DOHH2 (cell line): ENCODE results near the gene PRKCZ.

Experiments used
- H3F3A ChIP-seq: fragments of 200-600 bp; sonication (generic), shearing (Covaris generic); 2 replicates; pipeline ENCODE4 v1.6.0; 2016; ENCODE audit warnings: antibody characterized with exemption, mild to moderate bottlenecking; ENCODE audit not compliant: control insufficient read depth, insufficient read depth
- H3K27ac ChIP-seq: fragments of 200-600 bp; sonication (generic); 2 replicates; pipeline ENCODE4 v1.5.1; 2014; ENCODE audit warnings: low read depth, mild to moderate bottlenecking, low read length, moderate library complexity
- H3K27me3 ChIP-seq: fragments of 200-600 bp; sonication (generic); 2 replicates; pipeline ENCODE4 v1.6.1; 2014; ENCODE audit warnings: mild to moderate bottlenecking, low read length, mixed read lengths; ENCODE audit not compliant: control insufficient read depth
- H3K36me3 ChIP-seq: fragments of 200-600 bp; sonication (generic); 2 replicates; pipeline ENCODE4 v1.6.1; 2014; ENCODE audit warnings: mild to moderate bottlenecking, low read length, moderate library complexity, mixed read lengths; ENCODE audit not compliant: control insufficient read depth
- H3K4me1 ChIP-seq: fragments of 200-600 bp; sonication (generic); 2 replicates; pipeline ENCODE4 v1.6.1; 2014; ENCODE audit warnings: mild to moderate bottlenecking, low read length, mixed read lengths; ENCODE audit not compliant: control insufficient read depth
- H3K4me2 ChIP-seq: fragments of 200-600 bp; sonication (generic); 2 replicates; pipeline ENCODE4 v1.6.0; 2014; ENCODE audit warnings: mild to moderate bottlenecking, low read length, moderate library complexity
- H3K4me3 ChIP-seq: fragments of 200-600 bp; sonication (generic); 2 replicates; pipeline ENCODE4 v1.5.1; 2014; ENCODE audit warnings: mild to moderate bottlenecking, low read length, mixed read lengths
- H3K79me2 ChIP-seq: fragments of 200-600 bp; sonication (generic); 2 replicates; pipeline ENCODE4 v1.6.1; 2014; ENCODE audit warnings: mild to moderate bottlenecking, low read length, mixed read lengths; ENCODE audit not compliant: control insufficient read depth
- H3K9me2 ChIP-seq: fragments of 200-600 bp; sonication (generic); replicated peaks from 2 replicates; pipeline ENCODE4 v1.6.1; 2014; ENCODE audit warnings: mild to moderate bottlenecking, low read length, mixed read lengths; ENCODE audit not compliant: control insufficient read depth
- H3K9me3 ChIP-seq: fragments of 200-600 bp; sonication (generic); 2 replicates; pipeline ENCODE4 v1.6.1; 2014; ENCODE audit warnings: antibody characterized with exemption, low read length, mixed read lengths; ENCODE audit not compliant: control insufficient read depth, insufficient read depth
- H4K20me1 ChIP-seq: fragments of 200-600 bp; sonication (generic); 2 replicates; pipeline ENCODE4 v1.6.0; 2014; ENCODE audit warnings: low read depth, mild to moderate bottlenecking, antibody characterized with exemption, low read length, moderate library complexity; ENCODE audit not compliant: control insufficient read depth, insufficient read depth
- CTCF ChIP-seq: fragments of 200-600 bp; sonication (generic); IDR thresholded peaks from one replicate; pipeline ENCODE4 v1.5.1; 2014; ENCODE audit warnings: antibody characterized with exemption, mild to moderate bottlenecking, low read depth, low read length; ENCODE audit not compliant: poor library complexity, severe bottlenecking
- EZH2phosphoT487 ChIP-seq: fragments of 200-600 bp; sonication (generic); IDR thresholded peaks from 2 replicates; pipeline ENCODE4 v1.6.1; 2017; ENCODE audit warnings: borderline replicate concordance, mild to moderate bottlenecking, antibody characterized with exemption, low read length, moderate library complexity, mixed read lengths

The PRKCZ gene

GRCh38 chr1:2081326-2081885 lies 31.2 kb downstream of the PRKCZ start:
- Histone ChIP-seq H3F3A (no peaks in the 10 kb centered on the region), H3K4me3 (no peak overlapping the region), H3K79me2 (no peaks in the 10 kb centered on the region), H3K9me3 (peaks cover 30% of the 10 kb centered on the region; the same call in 1 of the 2 replicates), H4K20me1 (no peaks in the 10 kb centered on the region), H3K4me2 (no peak overlapping the region), H3K27me3 (no peaks in the 10 kb centered on the region), H3K4me1 (no peaks in the 10 kb centered on the region), H3K27ac (no peak overlapping the region), H3K9me2 (no peaks in the 10 kb centered on the region), H3K36me3 (no peaks in the 10 kb centered on the region)
- TF ChIP-seq EZH2phosphoT487 (no peak), CTCF (no peak)

GRCh38 chr1:2082064-2082463 lies 31.9 kb downstream of the PRKCZ start:
- no peaks in the 10 kb centered on the region for H3K36me3 ChIP-seq
- no peaks in the 10 kb centered on the region for H3K79me2 ChIP-seq
- no peak overlapping the region for H3K27ac ChIP-seq
- H3K4me2 ChIP-seq = no peak overlapping the region
- H3K4me1 ChIP-seq = no peaks in the 10 kb centered on the region
- no peaks in the 10 kb centered on the region for H4K20me1 ChIP-seq
- no peaks in the 10 kb centered on the region for H3F3A ChIP-seq
- H3K4me3 ChIP-seq = no peak overlapping the region
- no peaks in the 10 kb centered on the region for H3K27me3 ChIP-seq
- peaks cover 25% of the 10 kb centered on the region; the same call in 1 of the 2 replicates for H3K9me3 ChIP-seq
- H3K9me2 ChIP-seq = no peaks in the 10 kb centered on the region
- TF ChIP-seq CTCF (no peak), EZH2phosphoT487 (no peak)

GRCh38 chr1:2083666-2084065 lies 33.5 kb downstream of the PRKCZ start:
- H3K4me2 ChIP-seq = no peak overlapping the region
- no peak overlapping the region for H3K4me3 ChIP-seq
- H3K27ac ChIP-seq = no peak overlapping the region
- H3K79me2 ChIP-seq = no peaks in the 10 kb centered on the region
- H3K4me1 ChIP-seq = no peaks in the 10 kb centered on the region
- no peaks in the 10 kb centered on the region for H3K9me2 ChIP-seq
- H3K36me3 ChIP-seq = no peaks in the 10 kb centered on the region
- peaks cover 19% of the 10 kb centered on the region; the same call in 1 of the 2 replicates for H3K9me3 ChIP-seq
- H4K20me1 ChIP-seq = no peaks in the 10 kb centered on the region
- TF ChIP-seq CTCF (no peak), EZH2phosphoT487 (no peak)
- no peaks in the 10 kb centered on the region for H3F3A ChIP-seq
- H3K27me3 ChIP-seq = no peaks in the 10 kb centered on the region
